A549 (cell line): Measurements from ENCODE around the gene CMIP. TPM values are rescaled to one million over a fixed set of nuclear protein-coding genes. Genes with fewer than 3 reads are reported as not detected.
A peak's percentile ranks its signal among the peaks of the same experiment; 100 is the strongest.

ENCODE experiments used
- ATAC-seq, 2 experiments: fragments of 200-7000 bp in 1 of 2; fragments of >200 bp in 1 of 2; cut with Nextera tagmentation in 1 of 2; cut with Tn5 transposase in 1 of 2; 3 replicates each; pipeline versions ENCODE4 v1.8.0 to v1.9.1; 2018 to 2020; ENCODE audit warnings: mild to moderate bottlenecking in 1 of 2, moderate library complexity in 1 of 2
- CTCF ChIA-PET: fragments of 300-600 bp; sonication (Branson Sonifier 250); formaldehyde crosslinking; extraction: SDS; loops from one replicate; lab custom pipeline; 2021; ENCODE audit warnings: antibody characterized with exemption, inconsistent platforms; lab: Yijun Ruan, JAX
- POLR2A ChIA-PET: fragments of 350-600 bp; formaldehyde crosslinking; extraction: SDS; loops from one replicate; lab custom pipeline; 2021; ENCODE audit warnings: antibody characterized with exemption, inconsistent platforms; lab: Yijun Ruan, JAX
- DNase-seq, 2 experiments: peaks; one replicate each; pipeline versions ENCODE4 v3.0.0 to v3.0.0-alpha.2; 2011 to 2016; ENCODE audit warnings: low read depth in 1 of 2, low spot score in 1 of 2
- FAIRE-seq: peaks from 2 replicates; lab custom pipeline; 2011; peaks lifted over from hg19 to GRCh38; lab: Jason Lieb, UNC
- H3K27ac ChIP-seq, 2 experiments: fragments of >200 bp; sonication (Bioruptor Twin); formaldehyde crosslinking; 3 replicates each; pipeline ENCODE4 v1.5.1; 2016 to 2017
- H3K4me1 ChIP-seq: fragments of >200 bp; sonication (Bioruptor Twin); formaldehyde crosslinking; 3 replicates; pipeline ENCODE4 v1.6.1; 2016
- H3K4me2 ChIP-seq: fragments of >200 bp; sonication (Bioruptor Twin); formaldehyde crosslinking; 3 replicates; pipeline ENCODE4 v1.6.1; 2016
- H3K4me3 ChIP-seq: fragments of >200 bp; sonication (Bioruptor Twin); formaldehyde crosslinking; 3 replicates; pipeline ENCODE4 v1.5.1; 2016
- H3K9me3 ChIP-seq: fragments of >200 bp; sonication (Bioruptor Twin); formaldehyde crosslinking; 3 replicates; pipeline ENCODE4 v1.6.1; 2016
- ATOH8 ChIP-seq: fragments of 250-450 bp; sonication (Bioruptor Pico); IDR thresholded peaks from 2 replicates; pipeline ENCODE4 v1.5.0; 2020; ENCODE audit warnings: low read depth, mild to moderate bottlenecking, moderate library complexity
- CEBPB ChIP-seq, 2 experiments: fragments of >200 bp in 1 of 2; sonication (Bioruptor Twin) in 1 of 2; formaldehyde crosslinking in 1 of 2; IDR thresholded peaks; 2 replicates each; pipeline ENCODE4 v1.6.1; 2012 to 2016
- EHF ChIP-seq: fragments of 250-450 bp; sonication (Bioruptor Pico); IDR thresholded peaks from 2 replicates; pipeline ENCODE4 v1.5.0; 2020; ENCODE audit warnings: mild to moderate bottlenecking
- EHMT2 ChIP-seq: fragments of 200-600 bp; sonication (generic); IDR thresholded peaks from 2 replicates; pipeline ENCODE4 v1.6.1; 2016; ENCODE audit warnings: antibody characterized with exemption, low read depth, mild to moderate bottlenecking, moderate library complexity
- EP300 ChIP-seq, 2 experiments: fragments of >200 bp; sonication (Bioruptor Twin); formaldehyde crosslinking; IDR thresholded peaks; 2 replicates in 1 of 2; 3 replicates in 1 of 2; pipeline ENCODE4 v1.6.1; 2016 to 2017
- FOSL2 ChIP-seq, 2 experiments: fragments of 450-650 bp in 1 of 2; fragments of >200 bp in 1 of 2; sonication (Bioruptor Twin) in 1 of 2; formaldehyde crosslinking; IDR thresholded peaks; 2 replicates each; pipeline versions ENCODE4 v1.5.0 to v1.6.1; 2016 to 2020; ENCODE audit warnings: mild to moderate bottlenecking in 1 of 2, moderate library complexity in 1 of 2
- GATA3 ChIP-seq: IDR thresholded peaks from 2 replicates; pipeline ENCODE4 v1.6.1; 2012; ENCODE audit warnings: borderline replicate concordance
- HDAC2 ChIP-seq: fragments of 200-600 bp; sonication (generic); IDR thresholded peaks from 2 replicates; pipeline ENCODE4 v1.6.1; 2016
- HEYL ChIP-seq: fragments of 250-450 bp; sonication (Bioruptor Pico); IDR thresholded peaks from 2 replicates; pipeline ENCODE4 v1.8.0; 2021; ENCODE audit warnings: mild to moderate bottlenecking, moderate library complexity
- HMGXB4 ChIP-seq: fragments of 250-450 bp; sonication (Bioruptor Pico); IDR thresholded peaks from 2 replicates; pipeline ENCODE4 v1.5.0; 2021; ENCODE audit warnings: mild to moderate bottlenecking, moderate library complexity, borderline replicate concordance
- HOXA7 ChIP-seq: fragments of 250-450 bp; sonication (Bioruptor Pico); IDR thresholded peaks from 2 replicates; pipeline ENCODE4 v1.5.0; 2020; ENCODE audit warnings: mild to moderate bottlenecking, moderate library complexity
- HOXB13 ChIP-seq: fragments of 250-450 bp; sonication (Bioruptor Pico); IDR thresholded peaks from 2 replicates; pipeline ENCODE4 v1.5.0; 2020; ENCODE audit warnings: low read depth, mild to moderate bottlenecking, moderate library complexity
- JUN ChIP-seq, 2 experiments: fragments of >200 bp; sonication (Bioruptor Twin); formaldehyde crosslinking; IDR thresholded peaks; 2 replicates in 1 of 2; 3 replicates in 1 of 2; pipeline ENCODE4 v1.6.1; 2016 to 2017
- JUNB ChIP-seq: fragments of >200 bp; sonication (Bioruptor Twin); formaldehyde crosslinking; IDR thresholded peaks from 2 replicates; pipeline ENCODE4 v1.6.1; 2016
- MAFK ChIP-seq: fragments of 450-650 bp; IDR thresholded peaks from 2 replicates; pipeline ENCODE4 v1.6.1; 2014; ENCODE audit not compliant: partially characterized antibody
- MAX ChIP-seq: IDR thresholded peaks from 2 replicates; pipeline ENCODE4 v1.6.1; 2012
- MYC ChIP-seq: IDR thresholded peaks from 2 replicates; pipeline ENCODE4 v1.6.1; 2012; ENCODE audit warnings: mild to moderate bottlenecking, inconsistent platforms, low read length, improper control_type of control experiment, borderline replicate concordance
- NPAS2 ChIP-seq: fragments of 250-450 bp; sonication (Bioruptor Pico); IDR thresholded peaks from 2 replicates; pipeline ENCODE4 v1.8.0; 2022; ENCODE audit warnings: mild to moderate bottlenecking, moderate library complexity, borderline replicate concordance
- NR3C1 ChIP-seq: fragments of >200 bp; sonication (Bioruptor Twin); formaldehyde crosslinking; IDR thresholded peaks from 3 replicates; pipeline ENCODE4 v1.6.1; 2017
- POLR2AphosphoS2 ChIP-seq: conservative IDR thresholded peaks from 2 replicates; pipeline ENCODE4 v1.6.1; 2012; ENCODE audit warnings: low read length, improper control_type of control experiment, inconsistent platforms
- SREBF2 ChIP-seq: fragments of 450-650 bp; IDR thresholded peaks from 2 replicates; pipeline ENCODE4 v1.6.1; 2014; ENCODE audit warnings: mild to moderate bottlenecking, moderate library complexity
- USF2 ChIP-seq: fragments of 450-650 bp; IDR thresholded peaks from 2 replicates; pipeline ENCODE4 v1.6.1; 2014; ENCODE audit warnings: antibody characterized with exemption
- ZFP36 ChIP-seq: fragments of 450-650 bp; IDR thresholded peaks from 2 replicates; pipeline ENCODE4 v1.6.1; 2014; ENCODE audit warnings: borderline replicate concordance; ENCODE audit not compliant: partially characterized antibody
- WGBS: methylation state at CpG from one replicate; pipeline ENCODE4 v1.1.6; 2017; ENCODE audit errors: missing lambda C conversion rate; 5-methylcytosine and 5-hydroxymethylcytosine counted together
- polyA plus RNA-seq, 4 experiments: library from polyadenylated mRNA; depleted of rRNA in 3 of 4; stranded (reverse); fragments of >200 nt; fragmentation: RNase III in 1 of 4; extraction: RNeasy Plus Mini Kit Qiagen cat#74134 plus additional on column Dnase treatment in 1 of 4; gene quantifications; 2 replicates in 3 of 4; 3 replicates in 1 of 4; pipeline ENCODE4 v1.2.3, GENCODE V29; 2011 to 2017
- TF ChIP-seq, protein P1 (sequence below): fragments of >200 bp; sonication (Bioruptor Twin); formaldehyde crosslinking; IDR thresholded peaks from 2 replicates; pipeline ENCODE4 v1.6.1; 2016

Gene CMIP
- polyA plus RNA-seq, 2 of the 4 experiments (the other 2 are of a cell fraction), result 21.6 to 125 TPM

- TF ChIP-seq HEYL (no peak), MAX (peak; percentile 59; the same call in 1 of the 2 replicates), HOXB13 (CRISPR knock-in tag) (0 out of 2 replicates have a peak, but pooled peaks have one; percentile 21), POLR2AphosphoS2 (no peak)
- DNase-seq (no peak), ATAC-seq (peak; percentile 32; a peak in 4 of 6 replicates), FAIRE-seq (no peak)
- H3K9me3 ChIP-seq, result no peaks in the 10 kb centered on the region
- ChIA-PET CTCF (interaction anchor here (1.0 kb wide), 1 partner anchor 45 kb away, joined by 4 read pairs; no protein-coding TSS in a partner anchor), POLR2A (interaction anchor here (0.6 kb wide), 1 partner anchor 96 kb away, joined by 7 read pairs; no protein-coding TSS in a partner anchor)
- H3K4me2 ChIP-seq, result peak overlapping the region; percentile 64
- peaks cover 80% of the 10 kb centered on the region for H3K4me1 ChIP-seq
- 44% methylated on average over 10 of the region's 10 CpGs for WGBS
- no peak overlapping the region for H3K4me3 ChIP-seq
- H3K27ac ChIP-seq, result peak overlapping the region; percentile 97 to 100
These were observed 33.8 kb upstream of the CMIP start for GRCh38 chr16:81410643-81411293.

DNA sequence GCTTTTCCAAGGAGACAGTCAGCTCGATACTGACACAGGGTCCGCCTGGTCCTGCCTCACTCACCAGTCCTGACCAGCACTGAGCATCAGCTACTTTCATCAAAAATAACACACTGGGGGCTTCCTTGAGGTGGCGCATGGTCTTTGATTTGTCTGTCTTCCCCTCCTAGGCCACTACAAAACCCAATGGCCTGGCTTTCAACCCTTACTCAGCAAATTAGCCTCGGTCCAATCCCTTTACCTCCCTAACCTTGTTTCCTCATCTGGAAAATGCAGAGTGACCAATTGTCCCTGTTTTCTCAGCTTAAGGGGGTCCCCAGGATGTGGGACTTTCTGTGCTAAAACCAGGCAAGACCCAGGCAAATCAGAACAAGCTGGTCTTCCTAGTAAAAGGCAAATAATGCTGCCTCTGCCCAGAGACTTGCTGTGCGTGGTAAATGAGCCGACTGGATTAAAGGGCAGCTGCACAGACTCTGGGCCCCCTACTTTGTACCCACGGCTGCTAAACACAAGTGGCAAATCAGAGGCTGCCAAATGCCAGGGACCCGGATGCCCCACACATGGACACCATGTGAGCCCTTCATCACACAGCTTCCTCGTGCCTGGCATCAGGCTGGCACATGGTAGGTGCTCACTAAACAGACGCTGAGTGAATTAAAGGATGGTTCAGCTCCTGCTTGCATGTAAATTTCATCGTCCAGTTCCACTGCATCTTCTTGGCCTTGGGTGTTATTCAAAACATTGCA, 31.2 kb upstream of the CMIP start:
- CTCF ChIA-PET, result interaction anchor here (0.6 to 2.0 kb wide), 7 partner anchors 9 to 104 kb away, joined by 3 to 8 read pairs (median 4); no protein-coding TSS in a partner anchor
- no peak overlapping the region for H3K4me3 ChIP-seq

DNA sequence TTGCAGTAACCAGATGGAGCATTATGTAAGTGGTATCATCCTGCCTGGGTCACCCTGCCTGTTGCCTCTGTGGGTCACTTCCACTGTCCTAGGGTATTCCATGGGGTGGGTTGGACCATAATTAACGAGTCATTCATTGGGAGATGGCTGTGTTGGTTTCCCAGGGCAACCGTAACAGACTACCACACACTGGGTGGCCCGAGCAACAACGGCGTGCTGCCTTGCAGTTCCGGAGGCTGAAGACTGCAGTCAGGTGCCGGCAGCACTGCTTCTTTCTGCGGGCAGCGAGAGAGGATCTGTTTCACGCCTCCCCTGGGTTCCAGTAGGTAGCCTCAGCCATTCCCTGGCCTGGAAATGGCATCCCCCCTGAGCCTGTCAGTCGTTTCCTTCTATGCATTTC, 28.9 kb upstream of the CMIP start:
- DNase-seq (no peak), FAIRE-seq (no peak)
- Histone ChIP-seq H3K27ac (peak overlapping the region in 1 of 2 experiments; percentile 100; a peak in 3 of 6 replicates), H3K4me3 (no peak overlapping the region)
- POLR2A ChIA-PET, result interaction anchor here (0.7 kb wide), 1 partner anchor 14 kb away, joined by 8 read pairs; no protein-coding TSS in a partner anchor
- TF ChIP-seq MAFK (no peak), NR3C1 (no peak), ATOH8 (CRISPR knock-in tag) (no peak), CEBPB (IDR thresholded peaks at IDR 0.05) (no peak), HOXA7 (CRISPR knock-in tag) (no peak), ZFP36 (no peak), EP300 (IDR thresholded peaks at IDR 0.05) (no peak), POLR2AphosphoS2 (no peak), HMGXB4 (CRISPR knock-in tag) (no peak), NPAS2 (no peak), USF2 (no peak), EHMT2 (no peak), MYC (no peak), HDAC2 (no peak)
- TF ChIP-seq, all 56 proteins: peak for 0
- WGBS, result 83% methylated on average over 9 of the region's 11 CpGs
- ATAC-seq, result peak in 1 of 2 experiments; percentile 38; a peak in 3 of 6 replicates
- CTCF ChIA-PET, result no interaction called here
- no peak overlapping the region for H3K4me2 ChIP-seq
- H3K4me1 ChIP-seq, result peaks cover 50% of the 10 kb centered on the region
- H3K9me3 ChIP-seq, result no peaks in the 10 kb centered on the region

More for the DNA sequence above, 31.2 kb upstream of the CMIP start:
- H3K27ac ChIP-seq, result peak overlapping the region; percentile 65 to 100
- H3K4me1 ChIP-seq, result peaks cover 64% of the 10 kb centered on the region
- no peak for ATAC-seq
- POLR2A ChIA-PET, result no interaction called here
- H3K4me2 ChIP-seq, result no peak overlapping the region
- H3K9me3 ChIP-seq, result no peaks in the 10 kb centered on the region
- no peak for DNase-seq
- WGBS, result 85% methylated on average over 11 of the region's 11 CpGs
- TF ChIP-seq HOXA7 (CRISPR knock-in tag) (no peak), MAX (peak; percentile 47; the same call in 1 of the 2 replicates), SREBF2 (no peak), MAFK (peak; percentile 85), JUNB (no peak), POLR2AphosphoS2 (no peak), JUN (IDR thresholded peaks at IDR 0.05) (no peak), EHF (CRISPR knock-in tag) (no peak), GATA3 (no peak), FOSL2 (IDR thresholded peaks at IDR 0.05) (no peak), FOSL2 (CRISPR knock-in tag; IDR thresholded peaks at IDR 0.05) (no peak)
- TF ChIP-seq, protein P1, sequence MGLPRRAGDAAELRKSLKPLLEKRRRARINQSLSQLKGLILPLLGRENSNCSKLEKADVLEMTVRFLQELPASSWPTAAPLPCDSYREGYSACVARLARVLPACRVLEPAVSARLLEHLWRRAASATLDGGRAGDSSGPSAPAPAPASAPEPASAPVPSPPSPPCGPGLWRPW, result no peak
- no peak for FAIRE-seq
